GM20000 (cell line): ENCODE data around the gene ZNF480.
A peak's percentile ranks its signal among the peaks of the same experiment; 100 is the strongest.

Experiments used
- DNase-seq: peaks from one replicate; pipeline ENCODE4 v3.0.0; 2012; ENCODE audit warnings: low spot score
- TF ChIP-seq, protein P1 (sequence below): IDR thresholded peaks from 2 replicates; pipeline ENCODE4 v1.5.1; 2012; ENCODE audit warnings: mild to moderate bottlenecking, control low read depth; ENCODE audit errors: extremely low read depth, missing control alignments

ZNF480 gene

GRCh38 chr19:52345162-52345561 lies 48.2 kb downstream of the ZNF480 start:
- no peak for DNase-seq
- TF ChIP-seq, protein P1, sequence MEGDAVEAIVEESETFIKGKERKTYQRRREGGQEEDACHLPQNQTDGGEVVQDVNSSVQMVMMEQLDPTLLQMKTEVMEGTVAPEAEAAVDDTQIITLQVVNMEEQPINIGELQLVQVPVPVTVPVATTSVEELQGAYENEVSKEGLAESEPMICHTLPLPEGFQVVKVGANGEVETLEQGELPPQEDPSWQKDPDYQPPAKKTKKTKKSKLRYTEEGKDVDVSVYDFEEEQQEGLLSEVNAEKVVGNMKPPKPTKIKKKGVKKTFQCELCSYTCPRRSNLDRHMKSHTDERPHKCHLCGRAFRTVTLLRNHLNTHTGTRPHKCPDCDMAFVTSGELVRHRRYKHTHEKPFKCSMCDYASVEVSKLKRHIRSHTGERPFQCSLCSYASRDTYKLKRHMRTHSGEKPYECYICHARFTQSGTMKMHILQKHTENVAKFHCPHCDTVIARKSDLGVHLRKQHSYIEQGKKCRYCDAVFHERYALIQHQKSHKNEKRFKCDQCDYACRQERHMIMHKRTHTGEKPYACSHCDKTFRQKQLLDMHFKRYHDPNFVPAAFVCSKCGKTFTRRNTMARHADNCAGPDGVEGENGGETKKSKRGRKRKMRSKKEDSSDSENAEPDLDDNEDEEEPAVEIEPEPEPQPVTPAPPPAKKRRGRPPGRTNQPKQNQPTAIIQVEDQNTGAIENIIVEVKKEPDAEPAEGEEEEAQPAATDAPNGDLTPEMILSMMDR = no peak

GRCh38 chr19:52351512-52351911 lies 54.5 kb downstream of the ZNF480 start:
- no peak for DNase-seq
- TF ChIP-seq, protein P1 = no peak

GRCh38 chr19:52366414-52366824 lies 69.5 kb downstream of the ZNF480 start:
- TF ChIP-seq, protein P1 = no peak
- no peak for DNase-seq

DNA sequence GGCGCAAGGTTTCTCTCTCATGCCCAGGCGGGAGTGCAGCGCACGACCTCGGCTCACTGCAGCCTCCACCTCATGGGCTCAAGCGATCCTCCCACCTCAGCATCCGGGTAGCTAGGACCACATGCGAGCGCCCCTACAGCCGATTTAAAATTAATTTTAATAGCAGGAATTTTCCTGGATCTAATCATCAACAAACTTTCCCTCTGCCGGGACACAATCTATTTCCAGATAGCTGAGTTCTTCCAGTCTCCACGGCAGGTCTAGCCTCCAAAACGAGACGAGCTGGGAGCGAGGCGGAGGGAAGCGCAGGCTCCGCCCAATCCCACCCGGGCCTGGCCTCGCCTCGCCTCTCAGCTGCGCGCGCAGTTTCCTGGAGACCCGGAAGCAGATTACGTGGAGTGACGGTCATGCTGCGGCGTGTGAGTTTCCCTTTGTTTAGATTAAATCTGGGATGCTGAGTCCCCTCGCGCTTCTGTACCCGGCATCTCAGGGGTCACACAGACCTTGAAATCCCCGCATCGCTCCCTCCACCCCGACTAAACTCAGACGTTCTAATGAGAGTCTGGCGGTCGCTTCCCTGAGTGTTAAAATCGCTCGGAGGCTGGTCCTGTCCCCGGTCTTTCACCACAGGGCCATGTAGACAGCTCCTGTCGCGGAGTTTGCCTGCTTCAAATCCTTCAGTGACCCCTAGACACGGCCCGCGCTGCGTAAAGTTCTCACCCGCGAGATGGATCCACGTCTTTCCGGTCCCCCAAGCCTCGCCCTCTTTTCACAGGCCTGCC lies 72.8 kb downstream of the ZNF480 start, which contains the start of gene ZNF880:
TSS of gene ZNF880 (plus strand) at position 365 of the 782 bp plus-strand sequence. CDS start at position 408, 43 bp downstream.
- TF ChIP-seq, protein P1 = no peak
- peak; percentile 80 for DNase-seq

DNA sequence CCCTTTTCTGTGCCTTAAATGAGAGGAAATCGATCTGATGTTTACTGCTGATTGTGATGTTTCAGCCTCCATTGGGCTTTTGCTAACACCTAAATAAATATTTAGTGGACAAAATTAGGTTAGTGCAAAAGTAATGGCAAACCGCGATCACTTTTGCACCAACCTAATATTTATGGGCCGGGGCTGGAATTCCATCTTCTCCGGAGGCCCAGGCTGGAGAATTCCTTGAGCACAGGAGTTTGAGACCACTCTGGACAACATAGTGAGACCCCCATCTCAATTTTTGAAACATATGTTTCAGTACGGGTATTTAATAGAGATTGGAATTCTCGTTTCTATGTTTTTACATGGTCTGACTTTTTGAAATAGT lies 73.4 kb downstream of the ZNF480 start:
- no peak for DNase-seq
- TF ChIP-seq, protein P1 = no peak
